ENCODE results near the gene AXIN1. TPM values are rescaled to one million over a fixed set of nuclear protein-coding genes. Genes with fewer than 3 reads are reported as not detected.

Gene AXIN1
- total and polyA plus RNA-seq, 2 donors (not counting 1 experiment from before 2014, with no cell fraction given): 5.1 to 18.7 TPM

GRCh38 chr16:272633-273546 lies 79.6 kb downstream of the AXIN1 start:
- H3K27ac ChIP-seq (ENCODE audit: insufficient read depth, low read length): no peak overlapping the region
- peaks cover 3% of the 10 kb centered on the region for H3K27me3 ChIP-seq (ENCODE audit: control insufficient read depth, insufficient read depth, low read length)
- H3K4me1 ChIP-seq (ENCODE audit: control insufficient read depth, extremely low read depth, insufficient read depth, low read length): no peaks in the 10 kb centered on the region
- H3K4me2 ChIP-seq (ENCODE audit: extremely low read depth, insufficient read depth, low read length): no peak overlapping the region
- no peaks in the 10 kb centered on the region for H3K36me3 ChIP-seq (ENCODE audit: control insufficient read depth, insufficient read depth, low read length)
- TF ChIP-seq, protein P1, sequence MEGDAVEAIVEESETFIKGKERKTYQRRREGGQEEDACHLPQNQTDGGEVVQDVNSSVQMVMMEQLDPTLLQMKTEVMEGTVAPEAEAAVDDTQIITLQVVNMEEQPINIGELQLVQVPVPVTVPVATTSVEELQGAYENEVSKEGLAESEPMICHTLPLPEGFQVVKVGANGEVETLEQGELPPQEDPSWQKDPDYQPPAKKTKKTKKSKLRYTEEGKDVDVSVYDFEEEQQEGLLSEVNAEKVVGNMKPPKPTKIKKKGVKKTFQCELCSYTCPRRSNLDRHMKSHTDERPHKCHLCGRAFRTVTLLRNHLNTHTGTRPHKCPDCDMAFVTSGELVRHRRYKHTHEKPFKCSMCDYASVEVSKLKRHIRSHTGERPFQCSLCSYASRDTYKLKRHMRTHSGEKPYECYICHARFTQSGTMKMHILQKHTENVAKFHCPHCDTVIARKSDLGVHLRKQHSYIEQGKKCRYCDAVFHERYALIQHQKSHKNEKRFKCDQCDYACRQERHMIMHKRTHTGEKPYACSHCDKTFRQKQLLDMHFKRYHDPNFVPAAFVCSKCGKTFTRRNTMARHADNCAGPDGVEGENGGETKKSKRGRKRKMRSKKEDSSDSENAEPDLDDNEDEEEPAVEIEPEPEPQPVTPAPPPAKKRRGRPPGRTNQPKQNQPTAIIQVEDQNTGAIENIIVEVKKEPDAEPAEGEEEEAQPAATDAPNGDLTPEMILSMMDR (conservative IDR thresholded peaks at IDR 0.05 in 1 of 2, IDR thresholded peaks at IDR 0.05 in 1 of 2; ENCODE audit: low read depth in 1 of 2, low read length in 2 of 2): no peak
- TF ChIP-seq EZH2 (IDR thresholded peaks at IDR 0.05; ENCODE audit: low read length, missing control alignments): no peak
- H3K79me2 ChIP-seq (ENCODE audit: control insufficient read depth, insufficient read depth, low read length): no peaks in the 10 kb centered on the region
- H4K20me1 ChIP-seq (ENCODE audit: control insufficient read depth, extremely low read depth, insufficient read depth, low read length): no peaks in the 10 kb centered on the region
- H2AFZ ChIP-seq (ENCODE audit: low read length): no peak overlapping the region
- H3K9ac ChIP-seq (ENCODE audit: insufficient read depth, low read length): no peak overlapping the region
- DNase-seq (ENCODE audit: low read depth in 2 of 2): no peak
- H3K9me3 ChIP-seq (ENCODE audit: control insufficient read depth, insufficient read depth, low read depth, low read length): no peaks in the 10 kb centered on the region
- H3K4me3 ChIP-seq (replicated peaks in 1 of 4; ENCODE audit: control extremely low read depth in 1 of 4, insufficient read depth in 1 of 4, low read depth in 3 of 4, low read length in 4 of 4): no peak overlapping the region

- no peaks in the 10 kb centered on the region for H3K9me3 ChIP-seq (ENCODE audit: control insufficient read depth, insufficient read depth, low read depth, low read length)
- H3K27me3 ChIP-seq (ENCODE audit: control insufficient read depth, insufficient read depth, low read length): peaks cover 3% of the 10 kb centered on the region
- H3K4me1 ChIP-seq (ENCODE audit: control insufficient read depth, extremely low read depth, insufficient read depth, low read length): no peaks in the 10 kb centered on the region
- DNase-seq (ENCODE audit: low read depth in 2 of 2): no peak
- no peak overlapping the region for H3K4me2 ChIP-seq (ENCODE audit: extremely low read depth, insufficient read depth, low read length)
- no peaks in the 10 kb centered on the region for H3K79me2 ChIP-seq (ENCODE audit: control insufficient read depth, insufficient read depth, low read length)
- H3K4me3 ChIP-seq (replicated peaks in 1 of 4; ENCODE audit: control extremely low read depth in 1 of 4, insufficient read depth in 1 of 4, low read depth in 3 of 4, low read length in 4 of 4): no peak overlapping the region
- no peak overlapping the region for H3K27ac ChIP-seq (ENCODE audit: insufficient read depth, low read length)
- H4K20me1 ChIP-seq (ENCODE audit: control insufficient read depth, extremely low read depth, insufficient read depth, low read length): no peaks in the 10 kb centered on the region
- TF ChIP-seq EZH2 (IDR thresholded peaks at IDR 0.05; ENCODE audit: low read length, missing control alignments): no peak
- TF ChIP-seq, protein P1 (conservative IDR thresholded peaks at IDR 0.05 in 1 of 2, IDR thresholded peaks at IDR 0.05 in 1 of 2; ENCODE audit: low read depth in 1 of 2, low read length in 2 of 2): no peak
- no peaks in the 10 kb centered on the region for H3K36me3 ChIP-seq (ENCODE audit: control insufficient read depth, insufficient read depth, low read length)
- H3K9ac ChIP-seq (ENCODE audit: insufficient read depth, low read length): no peak overlapping the region
- no peak overlapping the region for H2AFZ ChIP-seq (ENCODE audit: low read length)
Observed at GRCh38 chr16:270381-271255, 81.9 kb downstream of the AXIN1 start.
